Measurements from ENCODE around the gene ITPKB. TPM values are rescaled to one million over a fixed set of nuclear protein-coding genes. Genes with fewer than 3 reads are reported as not detected.
A peak's percentile ranks its signal among the peaks of the same experiment; 100 is the strongest.

The ITPKB gene
- total RNA-seq (100 to 1,000 TPM; 153 to 351 (median 179) TPM), total RNA-seq (71.6 to 691 (median 452) reads per million in 29 experiments)
- 98.1 TPM for total RNA-seq (2013)

GRCh38 chr1:226738995-226739695 lies at the start of gene ITPKB:
ITPKB (minus strand) TSS chr1:226739282; CDS start chr1:226737458, 1,824 bp downstream.
- DNase-seq: peak; percentile 47 to 90 (median 65)
- H3K36me3 ChIP-seq (ENCODE audit: control insufficient read depth in 2 of 2, extremely low read depth in 1 of 2, insufficient read depth in 1 of 2, low read length in 1 of 2): peaks cover 8 to 28% of the 10 kb centered on the region in 2 donors
- H3K27me3 ChIP-seq (replicated peaks in 1 of 2; ENCODE audit: control insufficient read depth in 2 of 2, extremely low read depth in 1 of 2, insufficient read depth in 2 of 2, low read length in 1 of 2): no peaks in the 10 kb centered on the region
- ChIA-PET POLR2A (interaction anchor here (0.6 to 1.4 kb wide), 26 partner anchors 9 to 1130 kb away, joined by 3 to 12 read pairs (median 5); partner anchors contain the start of gene H3-3A (in 1 of the 2)), CTCF (interaction anchor here (0.7 to 1.3 kb wide), 8 partner anchors 31 to 201 kb away, joined by 3 to 6 read pairs (median 4); partner anchors contain the start of gene COQ8A (in 1 of the 2))
- peak within 1 kb of the TSS; percentile 95 to 98 for H3K4me3 ChIP-seq (ENCODE audit: control insufficient read depth in 1 of 2, extremely low read depth in 1 of 2, low read length in 1 of 2)
- peak within 1 kb of the TSS; percentile 90 for H3K27ac ChIP-seq (ENCODE audit: low read length)
- ATAC-seq (replicated peaks in 1 of 4): peak; percentile 56 to 77 (median 58)
- peaks cover 3% of the 10 kb centered on the region for H3K9me3 ChIP-seq
- no peaks in the 10 kb centered on the region for H3K9me3 Mint-ChIP-seq
- peaks cover 34 to 43% (median 38%) of the 10 kb centered on the region in 3 donors for H3K4me1 Mint-ChIP-seq
- peaks cover 24% of the 10 kb centered on the region for H3K36me3 Mint-ChIP-seq
- H3K27me3 Mint-ChIP-seq: no peaks in the 10 kb centered on the region
- peak within 1 kb of the TSS; percentile 85 to 95 (median 90) for H3K4me3 Mint-ChIP-seq
- peaks cover 31 to 37% of the 10 kb centered on the region in 2 experiments for H3K4me1 ChIP-seq (ENCODE audit: control insufficient read depth in 1 of 2, extremely low read depth in 1 of 2, insufficient read depth in 2 of 2, low read length in 2 of 2)
- WGBS (ENCODE audit: insufficient coverage): 0% methylated on average over 8 of the region's 23 CpGs
- peak within 1 kb of the TSS; percentile 96 to 98 for H3K27ac Mint-ChIP-seq

GRCh38 chr1:226787638-226788037 lies 48.6 kb upstream of the ITPKB start:
- no CpG with 5 or more reads among the region's 7 CpGs for WGBS (ENCODE audit: insufficient coverage)
- no peaks in the 10 kb centered on the region for H3K9me3 Mint-ChIP-seq
- DNase-seq: no peak
- H3K4me3 Mint-ChIP-seq: no peak overlapping the region
- Histone ChIP-seq H3K27ac (ENCODE audit: low read length) (no peak overlapping the region), H3K4me3 (ENCODE audit: control insufficient read depth in 1 of 2, extremely low read depth in 1 of 2, low read length in 1 of 2) (no peak overlapping the region), H3K9me3 (no peaks in the 10 kb centered on the region), H3K36me3 (ENCODE audit: control insufficient read depth in 2 of 2, extremely low read depth in 1 of 2, insufficient read depth in 1 of 2, low read length in 1 of 2) (no peaks in the 10 kb centered on the region), H3K27me3 (replicated peaks in 1 of 2; ENCODE audit: control insufficient read depth in 2 of 2, extremely low read depth in 1 of 2, insufficient read depth in 2 of 2, low read length in 1 of 2) (no peaks in the 10 kb centered on the region), H3K4me1 (ENCODE audit: control insufficient read depth in 1 of 2, extremely low read depth in 1 of 2, insufficient read depth in 2 of 2, low read length in 2 of 2) (no peaks in the 10 kb centered on the region)
- no peak overlapping the region for H3K27ac Mint-ChIP-seq
- ATAC-seq (replicated peaks in 1 of 4): no peak
- no peaks in the 10 kb centered on the region for H3K27me3 Mint-ChIP-seq
- H3K4me1 Mint-ChIP-seq: peaks cover 0 to 3% (median 2%) of the 10 kb centered on the region in 3 donors
- no peaks in the 10 kb centered on the region for H3K36me3 Mint-ChIP-seq
- POLR2A ChIA-PET: no interaction called here
- CTCF ChIA-PET: no interaction called here

- Histone ChIP-seq H3K27ac (ENCODE audit: low read length) (no peak overlapping the region), H3K27me3 (replicated peaks in 1 of 2; ENCODE audit: control insufficient read depth in 2 of 2, extremely low read depth in 1 of 2, insufficient read depth in 2 of 2, low read length in 1 of 2) (no peaks in the 10 kb centered on the region), H3K4me1 (ENCODE audit: control insufficient read depth in 1 of 2, extremely low read depth in 1 of 2, insufficient read depth in 2 of 2, low read length in 2 of 2) (no peaks in the 10 kb centered on the region), H3K4me3 (ENCODE audit: control insufficient read depth in 1 of 2, extremely low read depth in 1 of 2, low read length in 1 of 2) (no peak overlapping the region), H3K36me3 (ENCODE audit: control insufficient read depth in 2 of 2, extremely low read depth in 1 of 2, insufficient read depth in 1 of 2, low read length in 1 of 2) (no peaks in the 10 kb centered on the region), H3K9me3 (no peaks in the 10 kb centered on the region)
- no peak for ATAC-seq (replicated peaks in 1 of 4)
- Mint-ChIP-seq H3K27me3 (no peaks in the 10 kb centered on the region), H3K4me1 (peaks cover 0 to 3% (median 2%) of the 10 kb centered on the region in 3 donors), H3K9me3 (no peaks in the 10 kb centered on the region), H3K27ac (no peak overlapping the region), H3K36me3 (no peaks in the 10 kb centered on the region), H3K4me3 (no peak overlapping the region)
- DNase-seq: no peak
- ChIA-PET CTCF (no interaction called here), POLR2A (no interaction called here)
- WGBS (ENCODE audit: insufficient coverage): no CpG with 5 or more reads among the region's 2 CpGs
Measured at GRCh38 chr1:226787071-226787470, 48.0 kb upstream of the ITPKB start.

GRCh38 chr1:226786550-226786949 lies 47.5 kb upstream of the ITPKB start:
- no peak overlapping the region for H3K4me3 ChIP-seq (ENCODE audit: control insufficient read depth in 1 of 2, extremely low read depth in 1 of 2, low read length in 1 of 2)
- no peaks in the 10 kb centered on the region for H3K36me3 ChIP-seq (ENCODE audit: control insufficient read depth in 2 of 2, extremely low read depth in 1 of 2, insufficient read depth in 1 of 2, low read length in 1 of 2)
- no peaks in the 10 kb centered on the region for H3K4me1 ChIP-seq (ENCODE audit: control insufficient read depth in 1 of 2, extremely low read depth in 1 of 2, insufficient read depth in 2 of 2, low read length in 2 of 2)
- no peak overlapping the region for H3K27ac ChIP-seq (ENCODE audit: low read length)
- Mint-ChIP-seq H3K9me3 (no peaks in the 10 kb centered on the region), H3K4me1 (peaks cover 0 to 3% (median 2%) of the 10 kb centered on the region in 3 donors), H3K27ac (no peak overlapping the region), H3K27me3 (no peaks in the 10 kb centered on the region), H3K4me3 (no peak overlapping the region), H3K36me3 (no peaks in the 10 kb centered on the region)
- CTCF ChIA-PET: no interaction called here
- H3K9me3 ChIP-seq: no peaks in the 10 kb centered on the region
- no peak for DNase-seq
- whole genome bisulfite sequencing (ENCODE audit: insufficient coverage): 61% methylated on average over 3 of the region's 3 CpGs
- ATAC-seq (replicated peaks in 1 of 4): no peak
- POLR2A ChIA-PET: no interaction called here
- no peaks in the 10 kb centered on the region for H3K27me3 ChIP-seq (replicated peaks in 1 of 2; ENCODE audit: control insufficient read depth in 2 of 2, extremely low read depth in 1 of 2, insufficient read depth in 2 of 2, low read length in 1 of 2)

- no peak for DNase-seq
- POLR2A ChIA-PET: interaction anchor here in 1 of 2 donors (0.7 kb wide), 1 partner anchor 19 kb away, joined by 4 read pairs; no protein-coding TSS in a partner anchor
- H3K9me3 ChIP-seq: no peaks in the 10 kb centered on the region
- H3K4me1 Mint-ChIP-seq: peaks cover 1 to 4% (median 3%) of the 10 kb centered on the region in 3 donors
- no CpG with 5 or more reads among the region's 2 CpGs for WGBS (ENCODE audit: insufficient coverage)
- ATAC-seq (replicated peaks in 1 of 4): no peak
- H3K4me3 ChIP-seq (ENCODE audit: control insufficient read depth in 1 of 2, extremely low read depth in 1 of 2, low read length in 1 of 2): no peak overlapping the region
- H3K36me3 Mint-ChIP-seq: no peaks in the 10 kb centered on the region
- H3K36me3 ChIP-seq (ENCODE audit: control insufficient read depth in 2 of 2, extremely low read depth in 1 of 2, insufficient read depth in 1 of 2, low read length in 1 of 2): no peaks in the 10 kb centered on the region
- no peaks in the 10 kb centered on the region for H3K27me3 ChIP-seq (replicated peaks in 1 of 2; ENCODE audit: control insufficient read depth in 2 of 2, extremely low read depth in 1 of 2, insufficient read depth in 2 of 2, low read length in 1 of 2)
- no peak overlapping the region for H3K27ac Mint-ChIP-seq
- H3K27me3 Mint-ChIP-seq: no peaks in the 10 kb centered on the region
- no peak overlapping the region for H3K27ac ChIP-seq (ENCODE audit: low read length)
- H3K4me3 Mint-ChIP-seq: no peak overlapping the region
- H3K4me1 ChIP-seq (ENCODE audit: control insufficient read depth in 1 of 2, extremely low read depth in 1 of 2, insufficient read depth in 2 of 2, low read length in 2 of 2): no peaks in the 10 kb centered on the region
- CTCF ChIA-PET: interaction anchor here (0.5 to 0.7 kb wide), 3 partner anchors 19 to 355 kb away, joined by 3 to 5 read pairs (median 3); no protein-coding TSS in a partner anchor
- H3K9me3 Mint-ChIP-seq: no peaks in the 10 kb centered on the region
Measured at GRCh38 chr1:226785805-226786204, 46.7 kb upstream of the ITPKB start.

- Mint-ChIP-seq H3K9me3 (no peaks in the 10 kb centered on the region), H3K27me3 (no peaks in the 10 kb centered on the region), H3K4me1 (peaks cover 6 to 13% (median 9%) of the 10 kb centered on the region in 3 donors), H3K36me3 (no peaks in the 10 kb centered on the region), H3K27ac (no peak overlapping the region), H3K4me3 (no peak overlapping the region)
- WGBS (ENCODE audit: insufficient coverage): 97% methylated on average over 9 of the region's 19 CpGs
- Histone ChIP-seq H3K36me3 (ENCODE audit: control insufficient read depth in 2 of 2, extremely low read depth in 1 of 2, insufficient read depth in 1 of 2, low read length in 1 of 2) (no peaks in the 10 kb centered on the region), H3K27me3 (replicated peaks in 1 of 2; ENCODE audit: control insufficient read depth in 2 of 2, extremely low read depth in 1 of 2, insufficient read depth in 2 of 2, low read length in 1 of 2) (no peaks in the 10 kb centered on the region), H3K9me3 (no peaks in the 10 kb centered on the region), H3K4me1 (ENCODE audit: control insufficient read depth in 1 of 2, extremely low read depth in 1 of 2, insufficient read depth in 2 of 2, low read length in 2 of 2) (no peaks in the 10 kb centered on the region), H3K4me3 (ENCODE audit: control insufficient read depth in 1 of 2, extremely low read depth in 1 of 2, low read length in 1 of 2) (no peak overlapping the region), H3K27ac (ENCODE audit: low read length) (no peak overlapping the region)
- ChIA-PET CTCF (no interaction called here), POLR2A (no interaction called here)
- DNase-seq (no peak), ATAC-seq (replicated peaks in 1 of 4) (no peak)
Measured at GRCh38 chr1:226784081-226785049, 45.3 kb upstream of the ITPKB start.

Measured in T-cell (primary cell).